Measurements from ENCODE around the gene TMEM40. TPM values are rescaled to one million over a fixed set of nuclear protein-coding genes. Genes with fewer than 3 reads are reported as not detected.

Gene TMEM40
- total RNA-seq, 1 experiment from 2014 or later = not detected

Other genes starting within 250 kb of the TMEM40 start
- gene MKRN2OS, start 213.8 kb downstream of the TMEM40 start, total RNA-seq (2014; rRNA removed; shearing (Covaris generic)) = not detected in 2 replicates
- gene MKRN2, start 202.2 kb downstream of the TMEM40 start, total RNA-seq (2014; rRNA removed; shearing (Covaris generic)) = 38.3 and 39.7 TPM in 2 replicates
- 84.6 and 127 TPM in 2 replicates for gene RAF1, start 95.1 kb downstream of the TMEM40 start, total RNA-seq (2014; rRNA removed; shearing (Covaris generic))
- gene CAND2, start 37.4 kb upstream of the TMEM40 start, total RNA-seq (2014; rRNA removed; shearing (Covaris generic)) = under 0.01 and 0.29 TPM in 2 replicates
- gene RPL32, start 82.3 kb upstream of the TMEM40 start, total RNA-seq (2014; rRNA removed; shearing (Covaris generic)) = 1,815 and 2,401 TPM in 2 replicates